HCT116 (cell line): ENCODE data around the gene CCP110. TPM values are rescaled to one million over a fixed set of nuclear protein-coding genes. Genes with fewer than 3 reads are reported as not detected.

Experiments
- ATAC-seq: fragments of 200-7000 bp; cut with Tn5 transposase; 2 replicates; pipeline ENCODE4 v1.9.1; 2020; ENCODE audit warnings: mild to moderate bottlenecking, moderate library complexity
- BruUV-seq: library from RNA; stranded (reverse); fragments of 400-500 nt; replicated peaks from 2 replicates; lab custom pipeline; 2021; lab: Mats Ljungman, UMichigan
- CTCF ChIA-PET: fragments of 300-600 bp; sonication (Branson Sonifier 250); formaldehyde crosslinking; loops from one replicate; lab custom pipeline; 2021; ENCODE audit warnings: antibody characterized with exemption; lab: Charles Lee
- POLR2A ChIA-PET: fragments of 300-600, 350-600 bp; sonication (Branson Sonifier 250); formaldehyde crosslinking; loops from one replicate; lab custom pipeline; 2021; ENCODE audit warnings: antibody characterized with exemption; lab: Charles Lee
- RAD21 ChIA-PET, 2 experiments: fragments of 300-600 bp; sonication (Branson Sonifier 250); formaldehyde crosslinking; loops; one replicate each; lab custom pipeline; 2023; ENCODE audit warnings: low total read pairs in 2 of 2; ENCODE audit not compliant: uncharacterized antibody in 2 of 2, unreplicated experiment in 2 of 2, low non-redundant PET in 1 of 2; lab: Charles Lee
- DNase-seq: peaks from one replicate; pipeline ENCODE4 v3.0.0-alpha.2; 2010; ENCODE audit warnings: low read depth, low spot score
- H2AFZ ChIP-seq: fragments of 200-600 bp; shearing (Covaris generic), sonication (generic); 2 replicates; pipeline ENCODE4 v1.6.1; 2017; ENCODE audit warnings: low read depth, mixed run types, mixed read lengths, antibody characterized with exemption, low read length; ENCODE audit not compliant: poor library complexity, severe bottlenecking
- H3K27ac ChIP-seq: 2 replicates; pipeline ENCODE4 v1.5.1; 2012; ENCODE audit warnings: low read depth, low read length
- H3K27me3 ChIP-seq: fragments of 200-600 bp; sonication (generic); 2 replicates; pipeline ENCODE4 v1.6.1; 2016; ENCODE audit warnings: mixed run types, low read length, mixed read lengths; ENCODE audit not compliant: insufficient read depth
- H3K36me3 ChIP-seq, 2 experiments: fragments of 200-500 bp in 1 of 2; fragments of 200-600 bp in 1 of 2; sonication (Bioruptor generic) in 1 of 2; sonication (generic) in 1 of 2; 2 replicates each; pipeline versions ENCODE4 v1.5.1 to v1.6.1; 2014 to 2016; ENCODE audit warnings: low read length in 2 of 2, inconsistent platforms in 1 of 2, mixed read lengths in 1 of 2, mixed run types in 1 of 2; ENCODE audit not compliant: insufficient read depth in 2 of 2, control insufficient read depth in 1 of 2
- H3K4me1 ChIP-seq, 2 experiments: fragments of 200-600 bp in 1 of 2; sonication (generic) in 1 of 2; 2 replicates each; pipeline versions ENCODE4 v1.5.1 to v1.6.1; 2012 to 2017; ENCODE audit warnings: low read length in 2 of 2, inconsistent platforms in 1 of 2, mild to moderate bottlenecking in 1 of 2, mixed read lengths in 1 of 2, mixed run types in 1 of 2, moderate library complexity in 1 of 2; ENCODE audit not compliant: insufficient read depth in 2 of 2, control insufficient read depth in 1 of 2
- H3K4me2 ChIP-seq: fragments of 200-600 bp; sonication (generic); 2 replicates; pipeline ENCODE4 v1.6.1; 2017; ENCODE audit warnings: mixed run types, low read length, mixed read lengths
- H3K4me3 ChIP-seq, 2 experiments: fragments of 200-600 bp in 1 of 2; sonication (generic) in 1 of 2; replicated peaks in 1 of 2; 2 replicates each; pipeline ENCODE4 v1.5.1; 2011 to 2016; ENCODE audit warnings: low read length in 2 of 2, control low read depth in 1 of 2, low read depth in 1 of 2, mild to moderate bottlenecking in 1 of 2, mixed read lengths in 1 of 2, mixed run types in 1 of 2
- H3K79me2 ChIP-seq: fragments of 200-600 bp; sonication (generic); 2 replicates; pipeline ENCODE4 v1.6.1; 2017; ENCODE audit warnings: mild to moderate bottlenecking, mixed run types, low read length, moderate library complexity, mixed read lengths; ENCODE audit not compliant: insufficient read depth
- H3K9ac ChIP-seq: fragments of 200-600 bp; sonication (generic); 2 replicates; pipeline ENCODE4 v1.6.1; 2016; ENCODE audit warnings: low read length, mixed read lengths
- H3K9me2 ChIP-seq: fragments of 200-600 bp; sonication (generic), shearing (Covaris generic); 2 replicates; pipeline ENCODE4 v1.6.1; 2017; ENCODE audit warnings: mixed run types, mild to moderate bottlenecking, moderate library complexity; ENCODE audit not compliant: insufficient read depth
- H3K9me3 ChIP-seq, 2 experiments: fragments of 200-500 bp in 1 of 2; fragments of 200-600 bp in 1 of 2; sonication (Bioruptor generic) in 1 of 2; sonication (generic) in 1 of 2; 2 replicates each; pipeline ENCODE4 v1.6.1; 2014 to 2017; ENCODE audit warnings: low read length in 2 of 2, mixed read lengths in 2 of 2, inconsistent platforms in 1 of 2, low read depth in 1 of 2, mild to moderate bottlenecking in 1 of 2, mixed run types in 1 of 2, moderate library complexity in 1 of 2; ENCODE audit not compliant: control insufficient read depth in 1 of 2, insufficient read depth in 1 of 2
- H4K20me1 ChIP-seq: fragments of 200-600 bp; sonication (generic), shearing (Covaris generic); 2 replicates; pipeline ENCODE4 v1.6.1; 2017; ENCODE audit warnings: mixed run types, mild to moderate bottlenecking, moderate library complexity; ENCODE audit not compliant: insufficient read depth
- CEBPB ChIP-seq: IDR thresholded peaks from 2 replicates; pipeline ENCODE4 v1.6.1; 2012; ENCODE audit warnings: low read depth
- EGR1 ChIP-seq: IDR thresholded peaks from 2 replicates; pipeline ENCODE4 v1.6.1; 2012; ENCODE audit warnings: low read depth
- ELF1 ChIP-seq: IDR thresholded peaks from 2 replicates; pipeline ENCODE4 v1.6.1; 2012; ENCODE audit warnings: low read depth, borderline replicate concordance
- FOSL1 ChIP-seq: IDR thresholded peaks from 2 replicates; pipeline ENCODE4 v1.6.1; 2012; ENCODE audit warnings: low read depth
- POLR2A ChIP-seq: IDR thresholded peaks from 2 replicates; pipeline ENCODE4 v1.7.0; 2011; ENCODE audit warnings: borderline replicate concordance; ENCODE audit not compliant: insufficient read depth, insufficient read length; ENCODE audit errors: extremely low read depth
- POLR2AphosphoS5 ChIP-seq: IDR thresholded peaks from 2 replicates; pipeline ENCODE4 v1.6.1; 2011; ENCODE audit warnings: mild to moderate bottlenecking, low read depth, low read length, moderate library complexity
- SIN3A ChIP-seq: IDR thresholded peaks from 2 replicates; pipeline ENCODE4 v1.6.1; 2012; ENCODE audit warnings: low read depth
- SP1 ChIP-seq: IDR thresholded peaks from 2 replicates; pipeline ENCODE4 v1.6.1; 2012; ENCODE audit warnings: low read depth
- YY1 ChIP-seq: IDR thresholded peaks from 2 replicates; pipeline ENCODE4 v1.6.1; 2011; ENCODE audit warnings: low read length, low read depth, moderate library complexity, mild to moderate bottlenecking; ENCODE audit not compliant: insufficient replicate concordance; ENCODE audit errors: extremely low read depth
- ZFX ChIP-seq: fragments of 450-650 bp; IDR thresholded peaks from 2 replicates; pipeline ENCODE4 v1.6.1; 2017
- ZNF274 ChIP-seq: fragments of 200-500 bp; sonication (Bioruptor generic); IDR thresholded peaks from 2 replicates; pipeline ENCODE4 v1.6.1; 2014; ENCODE audit warnings: mild to moderate bottlenecking, low read depth, low read length, inconsistent platforms
- intact Hi-C: fragments of 100-400 bp; cut with micrococcal nuclease; formaldehyde crosslinking; loops from 2 replicates; pipeline ENCODE4 v1.10.0; 2022
- total RNA-seq: library from RNA; stranded (reverse); gene quantifications from one replicate; pipeline ENCODE4 v1.2.1, GENCODE V29; 2021; ENCODE audit not compliant: unreplicated experiment
- TF ChIP-seq, protein P1 (sequence below), 3 experiments: fragments of 200-600 bp in 1 of 3; sonication (generic) in 1 of 3; IDR thresholded peaks in 2 of 3; conservative IDR thresholded peaks in 1 of 3; 2 replicates each; pipeline ENCODE4 v1.5.1; 2012 to 2017; ENCODE audit warnings: low read depth in 2 of 3, low read length in 2 of 3, antibody characterized with exemption in 1 of 3, borderline replicate concordance in 1 of 3, control low read depth in 1 of 3, mild to moderate bottlenecking in 1 of 3, mixed read lengths in 1 of 3, mixed run types in 1 of 3, moderate library complexity in 1 of 3; ENCODE audit not compliant: insufficient read depth in 1 of 3
- TF ChIP-seq, protein P2 (sequence below): IDR thresholded peaks from 2 replicates; pipeline ENCODE4 v1.6.1; 2012

Gene CCP110
- total RNA-seq, 1 experiment from 2014 or later, result 21.4 TPM

DNA sequence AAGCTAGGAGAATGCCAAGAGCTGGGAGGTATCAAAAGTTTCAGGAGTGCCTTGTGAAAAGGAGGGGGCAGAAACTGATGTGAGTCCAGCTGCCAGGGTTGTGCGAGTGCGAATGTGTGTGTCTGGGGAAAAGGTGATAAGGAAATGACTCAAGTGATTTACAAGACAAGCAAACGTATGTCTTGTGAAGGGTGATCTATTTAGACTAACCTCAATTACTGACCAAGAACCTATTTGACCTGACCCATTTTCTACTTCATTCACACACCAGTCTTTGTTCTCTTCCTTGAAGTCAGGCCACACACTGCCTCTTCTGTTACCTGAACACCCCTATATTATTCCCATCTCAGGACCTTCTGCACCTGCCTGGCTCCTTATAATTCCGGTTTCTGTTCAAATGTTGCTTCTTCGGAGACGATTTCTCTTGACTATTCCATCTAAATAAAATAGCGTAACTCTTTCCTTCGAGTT, 2.8 kb upstream of the CCP110 start:
- ATAC-seq (no peak), DNase-seq (no peak)
- intact Hi-C loops, result loop anchor here (5.0 kb wide), 1 partner anchor 104 kb away; the partner anchor contains the start of gene TMC5
- Histone ChIP-seq H3K27ac (peak overlapping the region; percentile 84), H3K4me3 (peak overlapping the region; percentile 65 to 87), H3K4me2 (peak overlapping the region; percentile 74), H3K79me2 (peaks cover 53% of the 10 kb centered on the region), H3K9ac (peak overlapping the region; percentile 74), H3K27me3 (no peaks in the 10 kb centered on the region), H2AFZ (no peak overlapping the region), H3K4me1 (peaks cover 17 to 48% of the 10 kb centered on the region in 2 experiments), H3K9me2 (no peaks in the 10 kb centered on the region), H4K20me1 (no peaks in the 10 kb centered on the region), H3K9me3 (no peaks in the 10 kb centered on the region), H3K36me3 (peaks cover 7 to 9% of the 10 kb centered on the region in 2 experiments; a peak in 3 of 4 replicates)
- RAD21 ChIA-PET, result no interaction called here
- BruUV-seq, result TSS peak; percentile 57
- TF ChIP-seq POLR2A (no peak), CEBPB (no peak), SP1 (no peak), SIN3A (no peak), FOSL1 (no peak)
- POLR2A ChIA-PET, result interaction anchor here (1.4 kb wide), 1 partner anchor 27 kb away, joined by 3 read pairs; no protein-coding TSS in a partner anchor
- CTCF ChIA-PET, result interaction anchor here (1.1 kb wide), 1 partner anchor 435 kb away, joined by 3 read pairs; no protein-coding TSS in a partner anchor

DNA sequence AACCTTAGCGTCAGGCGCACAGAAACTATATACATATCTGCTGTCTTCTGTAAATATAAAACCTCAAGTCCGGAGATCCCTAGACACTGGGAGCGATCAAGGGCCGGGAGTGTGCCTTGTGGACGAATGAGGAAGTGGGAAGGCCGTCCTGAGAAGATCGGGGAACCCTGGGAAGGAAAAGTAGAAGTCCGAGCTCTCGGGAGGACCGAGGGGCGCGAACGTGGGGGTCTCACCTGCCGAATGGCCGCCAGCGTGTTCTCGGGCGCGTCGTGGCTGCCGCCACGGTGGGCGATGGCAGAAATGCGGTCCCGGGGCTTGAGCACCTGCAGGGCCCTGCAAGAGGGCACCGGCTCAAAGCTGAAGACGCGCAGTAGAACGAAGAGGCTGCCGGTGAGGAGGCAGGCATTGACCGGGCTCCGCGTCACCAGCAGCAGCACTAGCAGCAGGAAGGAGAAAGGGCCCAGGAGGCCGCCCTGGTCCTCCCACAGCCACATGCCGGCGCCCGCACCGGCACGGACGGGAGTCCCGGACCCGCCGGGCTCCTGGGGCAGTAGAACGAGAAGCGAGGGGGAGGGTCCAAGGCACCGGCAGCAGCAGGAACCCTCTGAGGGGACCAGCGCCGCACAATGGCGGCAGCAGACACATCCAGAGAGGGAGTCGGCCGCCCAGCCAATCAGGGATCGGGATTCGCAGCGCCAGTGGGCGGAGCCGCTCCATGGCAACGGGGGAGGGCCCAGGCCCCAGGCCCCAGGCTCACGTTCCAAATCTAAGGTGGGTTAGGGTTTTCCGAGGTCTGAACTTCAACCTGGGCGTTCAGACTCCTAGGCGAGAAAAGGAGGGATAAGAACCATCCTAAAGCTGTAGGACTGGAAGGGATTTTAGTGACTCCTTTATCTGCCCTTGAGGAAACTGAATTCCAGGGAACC, 2.0 kb upstream of the CCP110 start, which contains the start of gene GDE1:
GDE1 (minus strand) TSS at position 628 of the 926 bp plus-strand sequence; CDS start at position 494, 134 bp downstream.
- H3K27ac ChIP-seq, result peak within 1 kb of the TSS; percentile 84
- H3K4me2 ChIP-seq, result peak within 1 kb of the TSS; percentile 74
- H3K36me3 ChIP-seq, result peaks cover 0 to 8% of the 10 kb centered on the region in 2 experiments; a peak in 1 of 4 replicates
- peak within 1 kb of the TSS; percentile 39 for H2AFZ ChIP-seq
- H4K20me1 ChIP-seq, result no peaks in the 10 kb centered on the region
- CTCF ChIA-PET, result interaction anchor here (1.1 kb wide), 1 partner anchor 436 kb away, joined by 3 read pairs; no protein-coding TSS in a partner anchor
- peak; percentile 69 for DNase-seq
- peak within 1 kb of the TSS; percentile 74 for H3K9ac ChIP-seq
- H3K4me1 ChIP-seq, result peaks cover 17 to 48% of the 10 kb centered on the region in 2 experiments
- peak; percentile 83 for ATAC-seq
- RAD21 ChIA-PET, result no interaction called here
- no peaks in the 10 kb centered on the region for H3K27me3 ChIP-seq
- no peaks in the 10 kb centered on the region for H3K9me3 ChIP-seq
- POLR2A ChIA-PET, result interaction anchor here (0.9 to 1.4 kb wide), 2 partner anchors 28 to 34 kb away, joined by 3 read pairs; partner anchors contain the start of gene VPS35L
- TF ChIP-seq POLR2A, result peak; percentile 77
- peak; percentile 50 for TF ChIP-seq SP1
- TF ChIP-seq ELF1, result peak; percentile 39; the same call in 1 of the 2 replicates
- TF ChIP-seq SIN3A, result peak; percentile 79
- no peak for TF ChIP-seq CEBPB
- TF ChIP-seq ZNF274, result no peak
- TF ChIP-seq, protein P1, sequence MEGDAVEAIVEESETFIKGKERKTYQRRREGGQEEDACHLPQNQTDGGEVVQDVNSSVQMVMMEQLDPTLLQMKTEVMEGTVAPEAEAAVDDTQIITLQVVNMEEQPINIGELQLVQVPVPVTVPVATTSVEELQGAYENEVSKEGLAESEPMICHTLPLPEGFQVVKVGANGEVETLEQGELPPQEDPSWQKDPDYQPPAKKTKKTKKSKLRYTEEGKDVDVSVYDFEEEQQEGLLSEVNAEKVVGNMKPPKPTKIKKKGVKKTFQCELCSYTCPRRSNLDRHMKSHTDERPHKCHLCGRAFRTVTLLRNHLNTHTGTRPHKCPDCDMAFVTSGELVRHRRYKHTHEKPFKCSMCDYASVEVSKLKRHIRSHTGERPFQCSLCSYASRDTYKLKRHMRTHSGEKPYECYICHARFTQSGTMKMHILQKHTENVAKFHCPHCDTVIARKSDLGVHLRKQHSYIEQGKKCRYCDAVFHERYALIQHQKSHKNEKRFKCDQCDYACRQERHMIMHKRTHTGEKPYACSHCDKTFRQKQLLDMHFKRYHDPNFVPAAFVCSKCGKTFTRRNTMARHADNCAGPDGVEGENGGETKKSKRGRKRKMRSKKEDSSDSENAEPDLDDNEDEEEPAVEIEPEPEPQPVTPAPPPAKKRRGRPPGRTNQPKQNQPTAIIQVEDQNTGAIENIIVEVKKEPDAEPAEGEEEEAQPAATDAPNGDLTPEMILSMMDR (IDR thresholded peaks at IDR 0.05 in 2 of 3, conservative IDR thresholded peaks at IDR 0.05 in 1 of 3; ENCODE audit: borderline replicate concordance in 1 of 3, insufficient read depth in 1 of 3, low read depth in 2 of 3, low read length in 2 of 3), result peak in 2 of 3 experiments; percentile 21 to 29; a peak in 2 of 6 replicates
- peak; percentile 45 for TF ChIP-seq ZFX
- peak; percentile 62 for TF ChIP-seq EGR1
- TF ChIP-seq POLR2AphosphoS5, result peak; percentile 94
- TF ChIP-seq, protein P2, sequence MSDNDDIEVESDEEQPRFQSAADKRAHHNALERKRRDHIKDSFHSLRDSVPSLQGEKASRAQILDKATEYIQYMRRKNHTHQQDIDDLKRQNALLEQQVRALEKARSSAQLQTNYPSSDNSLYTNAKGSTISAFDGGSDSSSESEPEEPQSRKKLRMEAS, result no peak; the same call in 1 of the 2 replicates
- peak; percentile 89 for TF ChIP-seq YY1
- H3K9me2 ChIP-seq, result no peaks in the 10 kb centered on the region
- peak within 1 kb of the TSS; percentile 65 to 87 for H3K4me3 ChIP-seq
- BruUV-seq, result no TSS peak
- peaks cover 61% of the 10 kb centered on the region for H3K79me2 ChIP-seq
- intact Hi-C loops, result loop anchor here (5.0 kb wide), 1 partner anchor 104 kb away; the partner anchor contains the start of gene TMC5
